HUES48 (cell line): Measurements from ENCODE around the gene EMC6.

ENCODE experiments used
- H3K27ac ChIP-seq: one replicate; pipeline ENCODE4 v1.7.0; 2013; ENCODE audit warnings: low read depth, low read length, inconsistent platforms
- H3K27me3 ChIP-seq: 2 replicates; pipeline ENCODE4 v1.6.1; 2013; ENCODE audit warnings: mild to moderate bottlenecking, low read length; ENCODE audit not compliant: control insufficient read depth, insufficient read depth
- H3K36me3 ChIP-seq: 2 replicates; pipeline ENCODE4 v1.6.1; 2013; ENCODE audit warnings: low read length; ENCODE audit not compliant: control insufficient read depth, insufficient read depth
- H3K4me1 ChIP-seq: 2 replicates; pipeline ENCODE4 v1.6.1; 2013; ENCODE audit warnings: mild to moderate bottlenecking, low read length; ENCODE audit not compliant: control insufficient read depth, insufficient read depth
- H3K4me3 ChIP-seq: 2 replicates; pipeline ENCODE4 v1.5.1; 2013; ENCODE audit warnings: mild to moderate bottlenecking, low read depth, low read length
- H3K9ac ChIP-seq: 2 replicates; pipeline ENCODE4 v1.6.1; 2013; ENCODE audit warnings: mild to moderate bottlenecking, low read depth, low read length, moderate library complexity
- H3K9me3 ChIP-seq: 2 replicates; pipeline ENCODE4 v1.6.1; 2013; ENCODE audit warnings: low read length; ENCODE audit not compliant: control insufficient read depth, insufficient read depth

The EMC6 gene

DNA sequence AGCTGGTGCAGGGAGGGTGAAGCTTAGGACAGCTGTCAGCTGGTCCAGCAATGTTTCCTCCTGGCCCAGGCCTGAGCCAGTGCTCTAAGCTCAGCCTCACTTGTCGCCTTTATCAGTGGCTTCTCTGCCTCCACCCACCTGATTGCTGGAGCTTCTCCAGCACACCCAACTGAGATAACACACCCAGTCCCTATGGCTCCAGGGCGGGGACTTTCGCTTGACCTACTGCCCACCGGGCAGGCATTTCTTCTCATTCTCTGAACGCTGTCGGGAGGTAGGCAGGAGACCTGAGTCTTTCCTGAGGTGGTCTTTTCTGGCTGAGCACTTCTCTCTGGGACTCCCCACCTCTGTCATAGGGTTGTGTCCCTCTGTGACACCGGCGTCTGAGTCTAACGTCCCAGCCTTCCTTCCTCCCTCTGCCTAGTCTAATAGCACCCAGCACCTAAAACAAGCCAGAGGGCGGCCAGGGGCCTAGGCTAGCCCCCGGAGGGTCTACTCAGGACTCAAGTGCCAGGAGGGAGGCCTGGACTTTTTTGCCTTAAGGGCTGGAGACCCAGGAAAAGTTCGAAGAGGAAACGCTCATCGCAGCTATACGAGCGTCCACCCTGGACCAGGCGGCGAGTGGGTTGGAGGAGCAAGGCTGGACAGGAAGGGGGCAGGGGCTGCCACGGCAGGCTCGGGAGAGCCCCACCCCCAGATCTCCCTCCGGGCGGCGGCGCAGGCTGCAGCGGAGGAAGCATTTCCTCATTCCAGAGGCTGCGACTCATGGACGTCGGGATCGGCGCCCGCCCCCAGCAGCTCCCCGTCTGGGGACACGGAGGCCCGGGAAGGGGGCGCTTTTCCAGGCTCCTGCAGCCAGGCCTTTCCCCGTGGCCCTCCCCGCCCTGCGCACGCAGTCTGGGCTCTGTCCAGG is 990 bp upstream of the EMC6 start:
- peak overlapping the region; percentile 99 for H3K27ac ChIP-seq
- H3K4me1 ChIP-seq: peaks cover 8% of the 10 kb centered on the region; the same call in 1 of the 2 replicates
- H3K4me3 ChIP-seq: peak overlapping the region; percentile 87
- H3K9ac ChIP-seq: peak overlapping the region; percentile 91
- peaks cover 25% of the 10 kb centered on the region; the same call in 1 of the 2 replicates for H3K36me3 ChIP-seq
- no peaks in the 10 kb centered on the region for H3K27me3 ChIP-seq
- no peaks in the 10 kb centered on the region for H3K9me3 ChIP-seq

GRCh38 chr17:3669085-3669347 is 404 bp downstream of the EMC6 start:
- H3K36me3 ChIP-seq: peaks cover 12% of the 10 kb centered on the region; the same call in 1 of the 2 replicates
- H3K4me3 ChIP-seq: peak overlapping the region; percentile 87
- H3K4me1 ChIP-seq: peaks cover 8% of the 10 kb centered on the region; the same call in 1 of the 2 replicates
- H3K27ac ChIP-seq: peak overlapping the region; percentile 92
- peak overlapping the region; percentile 88 for H3K9ac ChIP-seq
- no peaks in the 10 kb centered on the region for H3K27me3 ChIP-seq
- no peaks in the 10 kb centered on the region for H3K9me3 ChIP-seq

GRCh38 chr17:3669548-3669947 is 936 bp downstream of the EMC6 start:
- Histone ChIP-seq H3K27me3 (no peaks in the 10 kb centered on the region), H3K27ac (no peak overlapping the region), H3K4me1 (peaks cover 8% of the 10 kb centered on the region; the same call in 1 of the 2 replicates), H3K9ac (peak overlapping the region; percentile 88), H3K4me3 (peak overlapping the region; percentile 87), H3K36me3 (peaks cover 8% of the 10 kb centered on the region; the same call in 1 of the 2 replicates), H3K9me3 (no peaks in the 10 kb centered on the region)

DNA sequence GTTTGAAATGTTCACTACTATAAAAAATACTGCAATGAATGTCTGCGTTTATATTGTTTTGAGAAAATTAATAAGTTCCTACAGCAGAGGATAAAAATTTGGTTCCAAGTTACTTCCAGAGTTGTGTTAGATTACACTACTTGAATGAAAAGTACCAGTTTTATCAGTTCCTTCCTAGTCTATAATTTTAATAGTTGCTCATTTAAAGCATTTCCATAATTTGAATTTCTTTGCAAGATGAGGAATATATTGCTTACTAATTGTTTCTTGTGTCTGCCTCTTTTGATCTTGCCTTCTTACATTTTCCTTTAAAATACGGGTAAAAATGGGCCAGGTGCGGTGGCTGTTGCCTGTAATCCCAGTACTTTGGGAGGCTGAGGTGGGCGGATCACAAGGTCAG is 4.0 kb downstream of the EMC6 start:
- H3K4me3 ChIP-seq: no peak overlapping the region
- peaks cover 8% of the 10 kb centered on the region; the same call in 1 of the 2 replicates for H3K36me3 ChIP-seq
- H3K27ac ChIP-seq: no peak overlapping the region
- H3K9ac ChIP-seq: no peak overlapping the region
- no peaks in the 10 kb centered on the region for H3K27me3 ChIP-seq
- no peaks in the 10 kb centered on the region for H3K9me3 ChIP-seq
- peaks cover 4% of the 10 kb centered on the region for H3K4me1 ChIP-seq

- H3K4me3 ChIP-seq: no peak overlapping the region
- 0 out of 2 replicates have a peak, but pooled peaks cover 5% of the 10 kb centered on the region for H3K36me3 ChIP-seq
- H3K27ac ChIP-seq: no peak overlapping the region
- H3K9me3 ChIP-seq: no peaks in the 10 kb centered on the region
- H3K9ac ChIP-seq: no peak overlapping the region
- H3K27me3 ChIP-seq: no peaks in the 10 kb centered on the region
- H3K4me1 ChIP-seq: peaks cover 5% of the 10 kb centered on the region; the same call in 1 of the 2 replicates
These were observed 7.3 kb downstream of the EMC6 start for GRCh38 chr17:3675886-3676285.

GRCh38 chr17:3678095-3678820 is 9.6 kb downstream of the EMC6 start:
- H3K36me3 ChIP-seq: no peaks in the 10 kb centered on the region

DNA sequence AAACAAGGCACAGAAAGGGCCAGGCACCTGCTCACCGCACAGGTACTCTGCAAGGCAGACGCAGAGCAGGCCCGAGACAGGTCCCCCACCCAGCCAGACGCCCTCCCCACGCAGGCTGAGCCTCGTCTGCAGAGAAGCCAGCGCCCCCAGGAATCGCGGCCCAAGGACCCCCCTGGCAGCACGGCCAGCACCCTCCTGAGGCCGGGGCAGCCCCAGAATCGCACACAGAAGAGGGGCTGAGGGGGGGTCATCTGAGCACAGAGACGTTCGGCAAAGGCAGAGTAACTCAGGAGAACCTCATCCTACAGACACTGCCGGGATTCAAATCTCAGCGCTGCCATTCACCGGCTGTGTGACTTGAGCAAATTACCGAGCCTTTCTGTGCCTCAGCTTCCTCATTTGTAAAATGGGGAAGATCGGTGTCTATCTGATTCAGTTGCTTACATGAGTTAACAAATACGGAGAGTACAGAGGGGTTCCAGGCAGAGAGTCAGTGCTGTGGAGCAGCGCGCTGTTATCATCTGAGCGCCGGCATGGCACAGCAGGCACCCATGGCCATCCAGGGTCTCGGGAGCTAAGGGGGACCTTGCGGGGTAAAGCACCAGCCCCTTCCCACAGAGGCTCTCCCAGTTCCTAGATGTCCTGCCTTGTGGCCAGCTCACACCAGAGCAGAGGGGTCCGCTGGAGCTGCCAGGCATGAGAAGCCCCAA is 10.4 kb downstream of the EMC6 start:
- Histone ChIP-seq H3K36me3 (no peaks in the 10 kb centered on the region), H3K27me3 (no peaks in the 10 kb centered on the region), H3K4me1 (peaks cover 5% of the 10 kb centered on the region; the same call in 1 of the 2 replicates), H3K4me3 (no peak overlapping the region), H3K9ac (no peak overlapping the region), H3K27ac (no peak overlapping the region), H3K9me3 (no peaks in the 10 kb centered on the region)

More at GRCh38 chr17:3678095-3678820, 9.6 kb downstream of the EMC6 start:
- Histone ChIP-seq H3K27me3 (no peaks in the 10 kb centered on the region), H3K4me1 (peaks cover 5% of the 10 kb centered on the region; the same call in 1 of the 2 replicates), H3K9me3 (no peaks in the 10 kb centered on the region), H3K9ac (no peak overlapping the region), H3K27ac (no peak overlapping the region), H3K4me3 (no peak overlapping the region)

GRCh38 chr17:3679531-3680126 is 11.0 kb downstream of the EMC6 start:
- Histone ChIP-seq H3K4me1 (peaks cover 5% of the 10 kb centered on the region; the same call in 1 of the 2 replicates), H3K36me3 (no peaks in the 10 kb centered on the region), H3K27me3 (no peaks in the 10 kb centered on the region), H3K9ac (no peak overlapping the region), H3K4me3 (no peak overlapping the region), H3K9me3 (no peaks in the 10 kb centered on the region), H3K27ac (no peak overlapping the region)

GRCh38 chr17:3681057-3681456 is 12.4 kb downstream of the EMC6 start:
- no peaks in the 10 kb centered on the region for H3K9me3 ChIP-seq
- no peaks in the 10 kb centered on the region for H3K27me3 ChIP-seq
- H3K9ac ChIP-seq: no peak overlapping the region
- H3K27ac ChIP-seq: no peak overlapping the region
- H3K4me1 ChIP-seq: peaks cover 5% of the 10 kb centered on the region; the same call in 1 of the 2 replicates
- H3K4me3 ChIP-seq: no peak overlapping the region
- no peaks in the 10 kb centered on the region for H3K36me3 ChIP-seq

DNA sequence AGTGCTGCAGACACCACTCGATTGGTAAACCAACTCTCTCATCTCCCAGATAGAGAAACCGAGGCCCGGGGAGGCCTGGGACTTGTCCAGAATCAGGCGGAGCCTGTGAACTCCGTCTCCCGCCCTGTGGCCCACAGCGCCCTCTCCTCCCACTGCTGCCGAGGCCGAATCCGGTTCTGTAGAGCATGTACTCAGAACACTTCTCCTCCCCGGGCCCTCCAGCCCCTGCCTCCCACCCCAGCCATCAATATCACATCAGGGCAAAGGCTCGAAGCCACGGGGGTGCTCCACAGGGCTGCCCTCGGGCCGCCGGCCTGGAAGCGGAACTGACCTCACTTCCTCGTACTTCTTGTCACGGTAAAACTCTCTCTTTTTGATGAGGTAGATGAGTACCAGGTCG is 13.0 kb downstream of the EMC6 start:
- no peaks in the 10 kb centered on the region for H3K36me3 ChIP-seq
- no peak overlapping the region for H3K9ac ChIP-seq
- no peaks in the 10 kb centered on the region for H3K27me3 ChIP-seq
- H3K4me1 ChIP-seq: peaks cover 5% of the 10 kb centered on the region; the same call in 1 of the 2 replicates
- no peak overlapping the region for H3K4me3 ChIP-seq
- no peaks in the 10 kb centered on the region for H3K9me3 ChIP-seq
- no peak overlapping the region for H3K27ac ChIP-seq
